GOT3 (cell line): ENCODE measurements around the gene ACTBL2.
"Not testable (repeated sequence)": the region's sequence is repeated elsewhere in the genome, so short reads cannot be mapped to it uniquely, and the experiment has no call there.

Experiments
- DNase-seq: peaks from one replicate; lab custom pipeline; 2025; ENCODE audit warnings: mixed read lengths; lab: John Stamatoyannopoulos, UW

Gene ACTBL2

DNA sequence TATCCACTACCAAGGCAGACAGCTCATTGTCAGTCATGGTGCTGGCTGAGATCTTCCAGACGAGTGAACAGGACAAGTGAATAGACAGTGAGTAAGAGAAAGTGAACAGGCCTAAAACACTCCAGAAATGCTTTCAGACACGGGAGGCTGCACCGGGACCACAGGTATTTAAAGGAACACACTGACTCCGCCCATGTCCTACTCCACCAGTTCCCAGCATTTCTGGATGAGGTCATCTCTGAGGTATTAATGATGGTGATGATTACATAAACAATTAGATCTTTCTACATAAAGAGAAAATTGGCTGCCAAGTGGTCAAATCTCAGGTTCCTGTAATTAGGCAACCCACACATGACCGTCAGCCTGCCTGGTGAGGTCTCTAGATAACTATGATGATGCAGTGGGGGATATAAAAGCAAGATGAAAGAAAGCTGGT, at the start of gene ACTBL2:
ACTBL2 (minus strand) TSS at position 141 of the 436 bp plus-strand sequence; CDS start at position 37, 104 bp downstream.
- no peak for DNase-seq

GRCh38 chr5:57531333-57531732, 48.7 kb upstream of the ACTBL2 start:
- DNase-seq: no peak

- DNase-seq: no peak
Observed at GRCh38 chr5:57529864-57530263, 47.3 kb upstream of the ACTBL2 start.

DNA sequence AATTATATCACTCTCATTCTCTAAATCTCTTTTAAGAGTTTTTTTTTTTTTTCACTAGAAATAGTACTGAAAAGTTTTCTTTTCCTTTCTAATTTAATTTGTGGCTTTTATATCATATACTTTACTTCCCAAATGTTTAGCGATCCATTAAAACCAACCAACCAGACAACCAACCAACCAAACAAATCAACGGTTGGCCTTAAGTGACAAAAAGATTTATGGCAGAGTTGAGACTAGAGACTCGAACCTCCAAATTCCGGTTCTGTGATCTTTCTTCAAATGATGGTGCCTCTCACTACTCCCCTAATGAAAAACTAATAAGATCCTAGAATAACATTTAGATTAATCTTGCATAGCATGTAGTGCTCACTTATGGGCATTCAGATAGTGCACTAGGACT, 45.3 kb upstream of the ACTBL2 start:
- no peak for DNase-seq

- no peak for DNase-seq
Observed at GRCh38 chr5:57524348-57525060, 41.9 kb upstream of the ACTBL2 start.

DNA sequence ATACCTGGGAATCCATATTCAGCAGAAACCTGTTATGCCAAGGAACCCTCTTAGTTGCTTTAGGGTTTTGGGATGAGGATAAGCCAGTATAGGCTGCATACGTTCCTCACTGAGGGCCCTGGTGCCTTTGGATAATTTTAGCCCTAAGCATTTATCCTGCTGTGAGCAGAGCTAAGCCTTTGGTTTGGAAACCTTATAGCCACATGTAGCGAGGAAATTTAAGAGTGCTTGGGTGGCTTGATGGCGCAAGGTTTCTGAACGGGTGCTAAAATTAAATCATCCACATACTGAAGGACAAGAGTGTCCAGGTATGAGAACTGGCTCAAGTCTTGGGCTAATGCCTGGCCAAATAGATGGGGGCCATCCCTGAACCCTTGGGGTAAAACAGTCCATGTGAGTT, 39.9 kb upstream of the ACTBL2 start:
- not testable (repeated sequence) for DNase-seq

DNA sequence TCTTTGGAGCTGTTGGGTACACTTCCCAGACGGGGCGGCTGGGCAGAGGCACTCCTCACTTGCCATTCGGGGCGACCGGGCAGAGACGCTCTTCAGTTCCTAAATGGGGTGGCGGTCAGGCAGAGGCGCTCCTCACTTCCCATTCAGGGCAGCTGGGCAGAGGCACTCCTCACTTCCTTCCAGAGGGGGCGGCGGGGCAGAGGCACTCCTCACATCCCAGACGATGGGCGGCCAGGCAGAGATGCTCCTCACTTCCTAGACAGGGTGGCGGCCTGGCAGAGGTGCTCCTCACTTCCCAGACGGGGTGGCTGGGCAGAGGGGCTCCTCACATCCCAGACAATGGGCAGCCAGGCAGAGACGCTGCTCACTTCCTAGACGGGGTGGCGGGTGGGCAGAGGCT, 35.8 kb upstream of the ACTBL2 start:
- not testable (repeated sequence) for DNase-seq

DNA sequence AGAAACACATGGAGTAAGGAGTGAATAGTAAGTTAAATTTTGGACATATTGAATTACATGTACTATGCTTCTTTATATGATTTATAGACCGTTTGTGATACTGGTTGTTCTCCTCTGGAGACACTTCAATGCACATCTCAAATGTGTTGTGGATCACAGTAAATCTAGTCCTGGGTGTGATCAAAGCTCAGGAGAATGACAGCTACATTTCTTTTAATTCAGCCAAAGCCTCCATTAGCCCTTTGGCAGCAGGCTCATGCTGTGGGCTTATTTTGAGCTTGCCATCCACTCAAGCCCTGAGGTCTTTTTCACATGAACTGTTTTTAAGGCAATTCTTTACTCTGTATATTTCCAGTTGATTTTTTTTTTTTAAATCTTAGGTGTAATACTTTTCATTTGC, 34.6 kb upstream of the ACTBL2 start:
- DNase-seq: no peak

DNA sequence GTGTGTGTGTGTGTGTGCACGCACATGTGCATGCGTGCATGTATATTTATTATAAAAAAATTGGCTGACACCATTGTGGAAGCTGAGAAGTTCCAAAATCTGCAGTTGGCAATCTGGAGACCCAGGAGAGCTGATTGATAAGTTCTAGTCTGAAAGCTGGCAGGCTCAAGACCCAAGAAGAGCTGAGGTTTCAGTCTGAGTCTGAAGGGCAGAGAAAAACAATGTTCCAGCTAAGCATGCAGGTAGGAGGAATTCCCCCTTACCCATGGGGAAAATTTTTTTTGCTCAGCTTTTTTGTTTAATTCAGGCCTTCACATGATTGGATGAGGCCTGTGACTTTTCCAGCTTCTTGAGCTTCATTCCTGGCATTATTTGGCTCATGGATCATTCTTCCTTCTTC, 31.2 kb upstream of the ACTBL2 start:
- DNase-seq: no peak

DNA sequence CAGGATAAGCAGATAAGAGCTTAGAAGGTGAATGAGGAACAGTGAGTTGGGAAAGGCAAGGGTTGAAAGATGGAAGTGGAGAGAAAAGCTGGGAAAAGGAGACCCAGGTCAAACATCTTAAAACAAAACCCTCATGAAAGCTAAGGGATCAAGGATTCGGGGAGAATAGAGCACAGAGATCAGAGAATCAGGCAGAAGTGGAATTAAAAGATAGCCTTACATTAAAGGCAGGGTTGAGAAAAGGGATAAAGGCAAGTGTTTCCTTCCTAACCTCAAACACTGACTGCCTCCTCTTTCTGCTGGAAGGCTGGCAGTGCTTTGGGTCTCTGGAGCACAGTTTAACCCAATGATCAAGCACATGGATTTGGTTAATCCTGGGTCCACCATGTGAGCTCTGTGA, 28.7 kb upstream of the ACTBL2 start:
- DNase-seq: no peak

GRCh38 chr5:57509501-57510260, 27.1 kb upstream of the ACTBL2 start:
- DNase-seq: no peak

DNA sequence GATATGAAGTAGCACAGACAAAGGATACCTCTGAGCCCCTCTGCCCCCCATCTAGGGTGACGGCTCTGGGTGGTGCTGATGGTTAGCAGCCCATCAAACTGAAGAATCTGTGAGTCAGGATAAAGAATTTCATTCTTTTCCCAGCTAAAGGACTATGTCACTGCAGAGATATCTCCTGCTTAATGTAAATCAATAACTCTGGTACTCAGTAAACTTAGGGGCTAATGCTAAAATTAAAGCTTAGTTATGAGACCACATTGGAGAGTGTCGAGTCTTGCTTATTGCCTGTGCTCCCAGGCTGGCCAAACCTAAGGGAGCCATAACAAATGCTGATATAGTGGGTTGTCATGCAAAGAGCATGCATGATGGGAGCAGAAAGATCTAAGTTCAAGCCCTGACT, 25.6 kb upstream of the ACTBL2 start:
- no peak for DNase-seq

- no peak for DNase-seq
Observed at GRCh38 chr5:57505272-57506200, 22.9 kb upstream of the ACTBL2 start.

GRCh38 chr5:57504357-57504756, 21.7 kb upstream of the ACTBL2 start:
- DNase-seq: no peak

- no peak for DNase-seq
Observed at GRCh38 chr5:57503433-57503832, 20.8 kb upstream of the ACTBL2 start.

DNA sequence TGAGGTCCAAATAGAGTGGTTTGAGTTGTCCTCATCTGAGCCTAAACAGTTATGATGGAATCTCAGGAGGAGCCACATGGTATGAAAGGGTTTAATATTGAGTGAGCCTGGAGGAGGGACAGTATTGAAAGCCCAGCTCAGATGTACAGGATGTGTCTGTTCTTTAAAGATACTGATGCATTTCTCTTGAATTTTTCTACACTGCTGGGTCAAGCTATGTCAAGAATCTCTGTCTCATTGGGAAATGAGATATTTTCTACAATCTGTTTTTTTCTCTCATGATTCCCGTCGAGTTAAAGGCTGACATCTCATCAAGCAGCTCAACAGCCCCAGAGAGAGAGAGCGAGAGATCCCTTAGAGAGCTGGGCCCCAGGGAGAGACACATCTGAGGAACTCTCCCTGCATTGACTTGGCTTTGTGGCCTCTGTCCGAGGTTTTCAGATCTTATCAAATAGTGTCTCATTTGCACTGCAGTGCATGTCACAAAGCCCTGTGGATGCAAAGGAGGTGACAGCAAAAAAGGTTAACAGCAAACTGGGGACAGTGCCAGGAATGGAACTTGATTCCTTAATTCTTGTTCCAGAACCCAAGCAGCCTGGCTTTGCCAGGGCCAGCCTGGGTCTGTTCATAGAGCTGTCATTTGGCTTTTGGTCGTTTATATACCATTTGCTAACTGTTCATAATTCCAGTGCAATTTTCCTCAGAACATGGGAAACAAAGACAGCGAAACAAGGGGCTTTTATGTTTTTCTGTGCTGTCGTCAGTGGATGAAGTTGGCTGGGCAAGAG, 19.0 kb upstream of the ACTBL2 start:
- DNase-seq: no peak

- DNase-seq: no peak
Observed at GRCh38 chr5:57499262-57500050, 16.8 kb upstream of the ACTBL2 start.

DNA sequence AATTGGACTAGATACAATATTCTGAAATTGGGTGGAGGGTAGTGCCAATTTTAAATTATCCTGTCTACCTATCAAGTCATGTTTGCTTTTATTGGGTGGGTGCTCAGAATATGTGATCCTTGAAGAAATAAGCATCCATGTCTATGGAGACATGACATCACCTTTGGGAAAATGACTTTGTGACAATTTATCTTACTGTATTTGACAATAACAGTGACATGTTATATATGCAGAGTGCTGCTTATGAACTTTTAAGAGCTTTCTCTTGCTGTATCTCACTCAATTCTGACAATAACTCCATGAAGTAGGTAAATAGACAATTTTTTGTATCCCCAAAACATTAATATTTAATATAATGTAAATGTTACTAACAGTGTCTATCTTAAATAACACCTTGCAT, 15.1 kb upstream of the ACTBL2 start:
- no peak for DNase-seq

DNA sequence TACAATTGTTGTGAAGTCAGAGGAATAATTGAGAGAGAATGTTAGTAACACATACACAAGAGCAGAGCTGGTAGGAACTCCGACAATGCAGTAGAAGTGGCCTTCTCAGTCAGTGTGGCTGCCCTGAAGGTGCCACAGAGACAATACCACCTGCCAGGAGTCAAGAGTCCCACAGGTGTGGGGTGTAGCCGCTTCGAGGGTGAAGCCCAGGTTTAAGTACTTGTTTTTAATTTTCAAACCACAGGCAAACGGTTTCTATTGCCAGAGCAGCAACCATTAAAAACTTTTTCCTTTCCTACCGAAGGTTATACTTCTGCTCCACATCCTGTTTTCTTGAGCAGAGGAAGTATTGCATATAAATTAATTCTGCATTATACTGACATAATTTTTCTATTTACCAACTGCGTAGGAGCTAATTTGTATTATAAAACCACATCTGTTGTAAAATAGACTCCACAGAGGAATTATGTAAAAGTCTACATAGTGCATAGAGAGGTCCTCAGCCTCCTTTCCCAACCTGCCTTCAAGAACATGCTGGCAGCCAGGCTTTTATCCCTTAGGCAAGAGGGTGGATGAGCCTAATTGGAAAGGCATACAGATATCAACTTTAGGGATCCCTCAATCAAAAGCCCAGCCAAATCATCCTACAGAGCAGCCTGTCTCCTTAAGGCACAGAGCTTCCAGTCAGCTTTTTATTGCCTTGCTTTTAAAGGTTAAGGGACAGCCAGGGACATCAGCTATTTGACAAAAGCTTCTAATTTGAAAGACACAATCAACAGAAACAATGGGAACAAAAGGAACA, 12.9 kb upstream of the ACTBL2 start:
- no peak for DNase-seq
